OCI-LY7 (cell line): ENCODE results near the gene NAA38. TPM values are rescaled to one million over a fixed set of nuclear protein-coding genes. Genes with fewer than 3 reads are reported as not detected.

Source experiments
- BruUV-seq: library from RNA; stranded (reverse); fragments of 400-500 nt; replicated peaks from 2 replicates; lab custom pipeline; 2021; lab: Mats Ljungman, UMichigan
- CTCF ChIA-PET: fragments of 300-600 bp; sonication (Branson Sonifier 250); formaldehyde crosslinking; loops from one replicate; lab custom pipeline; 2022; ENCODE audit warnings: antibody characterized with exemption; ENCODE audit not compliant: unreplicated experiment; lab: Charles Lee
- POLR2A ChIA-PET: fragments of 300-600 bp; sonication (Branson Sonifier 250); formaldehyde crosslinking; loops from one replicate; lab custom pipeline; 2022; ENCODE audit warnings: antibody characterized with exemption; lab: Charles Lee
- DNase-seq: peaks from one replicate; pipeline ENCODE4 v3.0.0-alpha.2; 2015; ENCODE audit warnings: low spot score
- H2AFZ ChIP-seq: fragments of 200-600 bp; sonication (generic), shearing (Covaris generic); 2 replicates; pipeline ENCODE4 v1.6.1; 2014; ENCODE audit warnings: mild to moderate bottlenecking, antibody characterized with exemption, low read length, moderate library complexity
- H3K27ac ChIP-seq: fragments of 200-600 bp; sonication (generic); 2 replicates; pipeline ENCODE4 v1.5.1; 2014; ENCODE audit warnings: mixed run types, low read depth, mild to moderate bottlenecking, moderate library complexity, low read length, inconsistent platforms; ENCODE audit not compliant: poor library complexity, severe bottlenecking
- H3K36me3 ChIP-seq: fragments of 200-600 bp; sonication (generic); 2 replicates; pipeline ENCODE4 v1.6.1; 2014; ENCODE audit warnings: mild to moderate bottlenecking, antibody characterized with exemption, low read length, moderate library complexity, mixed read lengths; ENCODE audit not compliant: insufficient read depth
- H3K4me1 ChIP-seq: fragments of 200-600 bp; sonication (generic); 2 replicates; pipeline ENCODE4 v1.5.1; 2014; ENCODE audit warnings: mild to moderate bottlenecking, low read length; ENCODE audit not compliant: insufficient read depth, poor library complexity, severe bottlenecking
- H3K4me2 ChIP-seq: fragments of 200-600 bp; sonication (generic); 2 replicates; pipeline ENCODE4 v1.6.1; 2014; ENCODE audit warnings: mild to moderate bottlenecking, low read length
- H3K4me3 ChIP-seq: fragments of 200-600 bp; sonication (generic); 2 replicates; pipeline ENCODE4 v1.5.1; 2014; ENCODE audit warnings: mild to moderate bottlenecking, low read depth, low read length; ENCODE audit not compliant: poor library complexity, severe bottlenecking
- H3K79me2 ChIP-seq: fragments of 200-600 bp; sonication (generic); 2 replicates; pipeline ENCODE4 v1.6.1; 2016; ENCODE audit warnings: low read depth, mild to moderate bottlenecking, low read length, moderate library complexity, mixed read lengths; ENCODE audit not compliant: insufficient read depth
- H3K9me2 ChIP-seq: fragments of 200-600 bp; sonication (generic); 2 replicates; pipeline ENCODE4 v1.6.1; 2016; ENCODE audit warnings: mild to moderate bottlenecking, low read length, mixed read lengths; ENCODE audit not compliant: insufficient read depth
- H3K9me3 ChIP-seq: fragments of 200-600 bp; sonication (generic); 2 replicates; pipeline ENCODE4 v1.6.1; 2014; ENCODE audit warnings: mild to moderate bottlenecking, mixed run types, low read length, mixed read lengths
- H4K20me1 ChIP-seq: fragments of 200-600 bp; sonication (generic); 2 replicates; pipeline ENCODE4 v1.6.1; 2014; ENCODE audit warnings: mild to moderate bottlenecking, antibody characterized with exemption, low read length, moderate library complexity, mixed read lengths; ENCODE audit not compliant: insufficient read depth
- EZH2phosphoT487 ChIP-seq: fragments of 200-600 bp; sonication (generic); IDR thresholded peaks from 2 replicates; pipeline ENCODE4 v1.6.1; 2018; ENCODE audit warnings: low read depth, borderline replicate concordance, mild to moderate bottlenecking, mixed run types, antibody characterized with exemption, low read length, moderate library complexity, mixed read lengths
- intact Hi-C: fragments of 100-400 bp; cut with micrococcal nuclease; formaldehyde crosslinking; loops from one replicate; pipeline ENCODE4 v1.10.0; 2022; ENCODE audit not compliant: unreplicated experiment
- total RNA-seq, 2 experiments: library from RNA; depleted of rRNA in 1 of 2; stranded (reverse); fragments of >200 nt in 1 of 2; shearing (Covaris generic) in 1 of 2; gene quantifications; 2 replicates each; pipeline ENCODE4 v1.2.3, GENCODE V29; 2014 to 2022
- TF ChIP-seq, protein P1 (sequence below): fragments of 200-600 bp; sonication (generic); conservative IDR thresholded peaks from 2 replicates; pipeline ENCODE4 v1.5.1; 2014; ENCODE audit warnings: mild to moderate bottlenecking, antibody characterized with exemption, low read length, moderate library complexity, mixed read lengths

The NAA38 gene
- total RNA-seq, 2 experiments from 2014 or later = 149 to 168 TPM

DNA sequence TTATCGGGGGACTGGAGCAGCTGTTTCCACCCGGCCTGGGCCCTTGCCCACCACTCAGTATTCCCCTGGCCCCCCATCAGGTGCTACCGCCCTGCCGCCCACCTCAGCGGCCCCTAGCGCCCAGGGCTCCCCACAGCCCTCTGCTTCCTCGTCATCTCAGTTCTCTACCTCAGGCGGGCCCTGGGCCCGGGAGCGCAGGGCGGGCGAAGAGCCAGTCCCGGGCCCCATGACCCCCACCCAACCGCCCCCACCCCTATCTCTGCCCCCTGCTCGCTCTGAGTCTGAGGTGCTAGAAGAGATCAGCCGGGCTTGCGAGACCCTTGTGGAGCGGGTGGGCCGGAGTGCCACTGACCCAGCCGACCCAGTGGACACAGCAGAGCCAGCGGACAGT lies 8.6 kb downstream of the NAA38 start:
- BruUV-seq = no TSS peak
- Histone ChIP-seq H3K9me3 (no peaks in the 10 kb centered on the region), H2AFZ (no peak overlapping the region), H3K9me2 (no peaks in the 10 kb centered on the region), H3K4me3 (no peak overlapping the region), H3K79me2 (peaks cover 15% of the 10 kb centered on the region; the same call in 1 of the 2 replicates), H4K20me1 (0 out of 2 replicates have a peak, but pooled peaks cover 8% of the 10 kb centered on the region), H3K36me3 (peaks cover 75% of the 10 kb centered on the region), H3K4me1 (peaks cover 28% of the 10 kb centered on the region), H3K27ac (no peak overlapping the region), H3K4me2 (no peak overlapping the region)
- no peak for DNase-seq
- TF ChIP-seq EZH2phosphoT487 = no peak
- TF ChIP-seq, protein P1, sequence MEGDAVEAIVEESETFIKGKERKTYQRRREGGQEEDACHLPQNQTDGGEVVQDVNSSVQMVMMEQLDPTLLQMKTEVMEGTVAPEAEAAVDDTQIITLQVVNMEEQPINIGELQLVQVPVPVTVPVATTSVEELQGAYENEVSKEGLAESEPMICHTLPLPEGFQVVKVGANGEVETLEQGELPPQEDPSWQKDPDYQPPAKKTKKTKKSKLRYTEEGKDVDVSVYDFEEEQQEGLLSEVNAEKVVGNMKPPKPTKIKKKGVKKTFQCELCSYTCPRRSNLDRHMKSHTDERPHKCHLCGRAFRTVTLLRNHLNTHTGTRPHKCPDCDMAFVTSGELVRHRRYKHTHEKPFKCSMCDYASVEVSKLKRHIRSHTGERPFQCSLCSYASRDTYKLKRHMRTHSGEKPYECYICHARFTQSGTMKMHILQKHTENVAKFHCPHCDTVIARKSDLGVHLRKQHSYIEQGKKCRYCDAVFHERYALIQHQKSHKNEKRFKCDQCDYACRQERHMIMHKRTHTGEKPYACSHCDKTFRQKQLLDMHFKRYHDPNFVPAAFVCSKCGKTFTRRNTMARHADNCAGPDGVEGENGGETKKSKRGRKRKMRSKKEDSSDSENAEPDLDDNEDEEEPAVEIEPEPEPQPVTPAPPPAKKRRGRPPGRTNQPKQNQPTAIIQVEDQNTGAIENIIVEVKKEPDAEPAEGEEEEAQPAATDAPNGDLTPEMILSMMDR = no peak
- CTCF ChIA-PET = no interaction called here
- intact Hi-C loops = no loop called here
- POLR2A ChIA-PET = no interaction called here

DNA sequence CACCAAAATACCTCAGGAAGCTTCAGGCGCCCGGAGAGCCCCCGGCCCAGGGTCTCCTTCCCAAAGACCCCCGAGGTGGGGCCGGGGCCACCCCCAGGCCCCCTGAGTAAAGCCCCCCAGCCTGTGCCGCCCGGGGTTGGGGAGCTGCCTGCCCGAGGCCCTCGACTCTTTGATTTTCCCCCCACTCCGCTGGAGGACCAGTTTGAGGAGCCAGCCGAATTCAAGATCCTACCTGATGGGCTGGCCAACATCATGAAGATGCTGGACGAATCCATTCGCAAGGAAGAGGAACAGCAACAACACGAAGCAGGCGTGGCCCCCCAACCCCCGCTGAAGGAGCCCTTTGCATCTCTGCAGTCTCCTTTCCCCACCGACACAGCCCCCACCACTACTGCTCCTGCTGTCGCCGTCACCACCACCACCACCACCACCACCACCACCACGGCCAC lies 9.2 kb downstream of the NAA38 start:
- Histone ChIP-seq H2AFZ (no peak overlapping the region), H4K20me1 (0 out of 2 replicates have a peak, but pooled peaks cover 8% of the 10 kb centered on the region), H3K9me2 (no peaks in the 10 kb centered on the region), H3K9me3 (no peaks in the 10 kb centered on the region), H3K36me3 (peaks cover 70% of the 10 kb centered on the region), H3K79me2 (peaks cover 15% of the 10 kb centered on the region; the same call in 1 of the 2 replicates), H3K4me1 (peaks cover 28% of the 10 kb centered on the region), H3K4me2 (no peak overlapping the region), H3K27ac (no peak overlapping the region), H3K4me3 (no peak overlapping the region)
- BruUV-seq = no TSS peak
- TF ChIP-seq, protein P1 = no peak
- no peak for TF ChIP-seq EZH2phosphoT487
- intact Hi-C loops = no loop called here
- DNase-seq = no peak
- POLR2A ChIA-PET = no interaction called here
- CTCF ChIA-PET = no interaction called here

DNA sequence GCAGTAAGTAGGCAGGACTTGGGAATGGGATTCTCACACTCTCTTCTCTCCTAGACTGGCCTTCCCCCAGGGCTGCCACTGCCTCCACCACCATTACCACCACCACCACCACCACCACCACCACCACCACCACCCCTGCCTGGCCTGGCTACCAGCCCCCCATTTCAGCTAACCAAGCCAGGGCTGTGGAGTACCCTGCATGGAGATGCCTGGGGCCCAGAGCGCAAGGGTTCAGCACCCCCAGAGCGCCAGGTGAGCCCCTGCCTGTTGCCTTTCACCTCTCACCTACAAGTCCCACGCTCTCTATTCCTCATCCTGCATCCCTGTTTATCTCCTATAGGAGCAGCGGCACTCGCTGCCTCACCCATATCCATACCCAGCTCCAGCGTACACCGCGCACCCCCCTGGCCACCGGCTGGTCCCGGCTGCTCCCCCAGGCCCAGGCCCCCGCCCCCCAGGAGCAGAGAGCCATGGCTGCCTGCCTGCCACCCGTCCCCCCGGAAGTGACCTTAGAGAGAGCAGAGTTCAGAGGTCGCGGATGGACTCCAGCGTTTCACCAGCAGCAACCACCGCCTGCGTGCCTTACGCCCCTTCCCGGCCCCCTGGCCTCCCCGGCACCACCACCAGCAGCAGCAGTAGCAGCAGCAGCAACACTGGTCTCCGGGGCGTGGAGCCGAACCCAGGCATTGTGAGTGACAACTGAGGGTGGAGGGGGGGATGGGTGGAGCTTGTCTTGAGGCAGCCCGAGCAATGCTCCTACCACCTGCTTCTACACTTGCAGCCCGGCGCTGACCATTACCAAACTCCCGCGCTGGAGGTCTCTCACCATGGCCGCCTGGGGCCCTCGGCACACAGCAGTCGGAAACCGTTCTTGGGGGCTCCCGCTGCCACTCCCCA lies 10.3 kb downstream of the NAA38 start:
- Histone ChIP-seq H3K9me3 (no peaks in the 10 kb centered on the region), H4K20me1 (0 out of 2 replicates have a peak, but pooled peaks cover 8% of the 10 kb centered on the region), H3K4me2 (no peak overlapping the region), H3K9me2 (no peaks in the 10 kb centered on the region), H2AFZ (no peak overlapping the region), H3K4me3 (no peak overlapping the region), H3K27ac (no peak overlapping the region), H3K79me2 (peaks cover 15% of the 10 kb centered on the region; the same call in 1 of the 2 replicates), H3K4me1 (peaks cover 25% of the 10 kb centered on the region), H3K36me3 (peaks cover 58% of the 10 kb centered on the region)
- TF ChIP-seq, protein P1 = no peak
- TF ChIP-seq EZH2phosphoT487 = no peak
- intact Hi-C loops = no loop called here
- CTCF ChIA-PET = no interaction called here
- POLR2A ChIA-PET = interaction anchor here (0.6 to 1.0 kb wide), 2 partner anchors 9 to 10 kb away, joined by 3 read pairs; no protein-coding TSS in a partner anchor
- BruUV-seq = no TSS peak
- no peak for DNase-seq
